ENCODE data around the gene CACNB1. TPM values are rescaled to one million over a fixed set of nuclear protein-coding genes. Genes with fewer than 3 reads are reported as not detected.

CACNB1 gene
- 11.8 TPM for total RNA-seq
- long read RNA-seq, transcript CACNB1-201 (13 exons, 1,889 nt) = major isoform, 20 of 28 reads
- long read RNA-seq, partial matches to known transcripts = 4 of 28 reads
- long read RNA-seq, other reads (novel, unspliced or antisense) = 3 of 28 reads

DNA sequence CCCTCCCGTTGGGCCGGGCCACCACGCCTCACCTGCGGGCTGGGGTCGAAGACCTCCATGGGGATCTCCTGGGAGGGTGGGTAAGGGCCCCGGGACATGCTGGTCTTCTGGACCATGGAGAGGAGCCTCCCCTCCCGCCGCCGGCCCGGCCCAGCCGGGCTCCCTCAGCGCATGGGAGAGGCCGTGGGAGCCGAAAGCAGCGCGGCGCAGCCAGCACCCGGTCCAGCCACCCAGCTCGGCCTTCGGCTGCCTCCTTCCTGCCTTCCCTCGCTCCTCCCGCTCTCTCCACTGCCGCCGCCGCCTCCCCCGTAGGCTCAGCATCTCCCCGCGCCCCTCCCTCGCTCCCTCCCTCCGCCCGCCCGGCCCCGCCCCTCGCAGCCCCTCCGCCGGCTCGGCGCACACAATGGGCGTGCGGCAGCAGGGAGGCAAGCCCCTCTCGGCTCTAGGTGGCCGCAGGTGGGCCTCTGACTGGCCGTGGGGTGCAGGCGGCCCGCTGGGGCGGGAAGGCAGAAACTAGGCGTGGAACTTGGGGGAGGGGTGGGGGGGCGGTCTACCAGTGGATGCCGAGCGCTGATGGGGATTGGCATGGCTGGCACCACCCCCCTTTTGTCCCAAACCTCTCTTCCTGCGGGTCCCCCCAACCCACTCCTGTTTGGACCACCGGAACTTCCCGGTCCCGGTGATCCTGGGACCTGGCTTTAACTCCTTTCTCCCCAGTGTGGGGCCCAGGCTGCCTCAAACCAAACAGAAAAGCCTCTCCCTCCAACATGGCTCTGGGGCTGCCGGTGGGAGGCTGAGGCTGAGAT is at the start of gene CACNB1:
CACNB1 (minus strand) TSS at position 290 of the 806 bp plus-strand sequence; CDS start at position 116, 174 bp downstream.
- intact Hi-C loops (cut with DNase I) = no loop called here
- peak; percentile 84 for DNase-seq (ENCODE audit: low spot score)

DNA sequence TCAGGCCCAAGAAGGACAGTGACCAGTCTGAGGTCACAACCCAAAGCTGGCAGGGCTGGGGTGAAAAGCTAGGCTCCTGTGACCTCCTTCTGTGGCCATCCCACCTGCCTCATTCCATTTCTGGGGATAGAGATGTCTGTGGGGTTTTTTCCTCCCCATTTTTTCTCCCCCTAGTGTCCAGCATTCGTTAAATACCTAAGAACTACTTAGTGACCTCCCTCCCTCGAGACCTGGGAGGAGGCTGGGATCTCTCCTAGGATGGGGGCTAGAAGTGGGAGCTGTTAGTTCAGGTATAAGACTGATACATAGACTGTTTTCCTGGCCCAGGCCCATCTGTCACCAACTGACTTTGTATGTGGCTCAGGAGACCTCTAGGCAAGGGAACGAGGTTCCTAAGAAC is 48.8 kb upstream of the CACNB1 start:
- intact Hi-C loops (cut with DNase I) = no loop called here

DNA sequence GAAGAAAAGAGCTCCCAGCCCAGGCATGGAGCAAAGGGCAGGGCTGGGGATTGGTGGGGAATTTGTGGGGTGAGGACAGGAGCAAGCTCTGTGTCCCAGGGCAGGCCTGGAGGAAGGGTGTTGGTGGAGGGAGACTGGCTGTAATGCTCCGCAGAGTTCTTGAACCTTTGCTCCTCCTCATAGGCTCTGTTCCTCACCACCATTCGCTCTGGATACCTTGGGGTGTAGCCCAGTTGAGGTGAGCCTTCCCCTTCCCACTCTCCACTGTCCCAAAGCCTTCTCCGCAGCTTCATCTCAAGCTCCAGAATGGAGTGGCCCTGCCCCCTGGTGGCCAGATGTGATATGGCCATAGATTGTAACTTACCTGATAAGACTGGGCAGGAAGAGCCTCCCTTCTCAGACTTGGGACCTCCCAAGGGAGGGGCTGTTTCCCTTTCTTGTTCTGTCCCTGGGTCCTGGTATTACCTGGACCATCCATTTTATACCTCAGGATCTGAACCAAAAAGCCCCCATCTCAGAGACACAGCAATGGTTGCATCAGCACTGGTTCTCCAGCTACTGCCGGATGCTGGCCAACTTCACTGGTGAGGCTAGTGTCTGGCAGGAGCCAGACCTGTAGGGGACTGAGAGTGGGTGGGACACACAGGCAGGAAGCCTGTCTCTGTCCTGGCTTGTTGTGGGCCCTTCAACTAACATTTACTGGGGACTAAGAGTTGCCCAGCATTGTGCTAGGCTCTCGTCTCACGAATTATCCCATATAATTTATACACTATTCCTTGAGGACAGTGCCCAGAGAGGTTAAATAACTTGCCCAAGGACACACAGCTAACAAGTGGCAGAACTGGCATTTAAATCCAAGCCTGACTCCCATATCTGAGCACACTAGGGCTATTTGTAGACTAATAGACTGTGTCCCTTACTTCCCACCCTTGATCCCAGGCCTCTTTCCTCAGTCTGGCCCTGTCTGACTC is 47.4 kb upstream of the CACNB1 start:
- peak; percentile 86 for DNase-seq (ENCODE audit: low spot score)
- intact Hi-C loops (cut with DNase I) = loop anchor here (5.0 kb wide), 1 partner anchor 38 kb away; no protein-coding TSS in a partner anchor

More for the DNA sequence above, 48.8 kb upstream of the CACNB1 start:
- DNase-seq (ENCODE audit: low spot score) = no peak

DNA sequence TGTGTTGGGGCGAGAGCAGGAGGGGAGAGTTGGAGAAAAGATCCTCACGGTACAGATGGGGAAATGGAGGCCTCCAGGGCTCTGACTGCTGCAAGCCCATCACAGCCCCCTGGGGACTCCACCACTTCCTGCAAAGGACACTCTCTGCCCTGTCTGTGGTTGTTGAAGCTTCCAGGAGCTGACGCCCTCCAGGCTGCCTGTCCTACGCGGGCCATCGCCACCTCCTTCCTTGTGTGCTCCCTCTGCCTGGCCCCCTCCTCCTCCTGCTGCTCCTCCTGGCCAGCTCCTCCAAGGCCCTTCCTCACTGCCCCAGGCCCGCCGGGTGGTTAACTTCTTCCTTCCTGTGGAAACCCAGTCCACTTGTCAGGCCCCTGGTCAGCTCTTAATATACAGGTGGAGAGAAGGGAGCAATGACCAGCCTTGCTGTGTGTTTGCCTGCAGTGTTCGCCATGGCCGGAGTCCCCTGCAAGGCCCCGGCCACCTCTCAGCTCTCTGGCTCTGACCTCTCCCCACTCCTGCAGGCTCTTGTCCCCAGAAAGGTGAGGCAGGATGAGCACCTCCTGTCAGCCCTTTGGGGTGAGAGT is 46.6 kb upstream of the CACNB1 start:
- DNase-seq (ENCODE audit: low spot score) = no peak
- intact Hi-C loops (cut with DNase I) = loop anchor here (5.0 kb wide), 1 partner anchor 37 kb away; no protein-coding TSS in a partner anchor

DNA sequence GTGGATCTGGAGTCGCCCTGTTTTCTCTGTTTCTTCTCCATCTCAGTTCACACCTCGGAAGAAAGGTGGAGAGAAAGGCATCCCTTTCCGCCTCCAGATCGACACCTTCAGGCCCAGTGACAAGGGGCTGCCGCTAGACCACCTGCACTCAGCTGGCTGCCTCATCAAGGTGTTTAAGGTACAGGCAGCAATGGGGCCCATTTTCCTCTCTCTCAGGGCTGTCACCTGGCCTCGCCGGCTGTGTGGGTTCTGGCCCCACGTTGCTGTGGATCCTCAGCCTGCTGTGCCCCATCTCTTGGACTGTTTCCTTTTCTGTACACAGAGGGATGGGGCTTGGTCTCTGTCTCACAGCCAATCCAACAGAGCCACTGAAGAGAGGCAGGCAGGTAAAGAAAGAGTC is 45.7 kb upstream of the CACNB1 start:
- no peak for DNase-seq (ENCODE audit: low spot score)
- intact Hi-C loops (cut with DNase I) = loop anchor here (5.0 kb wide), 1 partner anchor 36 kb away; no protein-coding TSS in a partner anchor

DNA sequence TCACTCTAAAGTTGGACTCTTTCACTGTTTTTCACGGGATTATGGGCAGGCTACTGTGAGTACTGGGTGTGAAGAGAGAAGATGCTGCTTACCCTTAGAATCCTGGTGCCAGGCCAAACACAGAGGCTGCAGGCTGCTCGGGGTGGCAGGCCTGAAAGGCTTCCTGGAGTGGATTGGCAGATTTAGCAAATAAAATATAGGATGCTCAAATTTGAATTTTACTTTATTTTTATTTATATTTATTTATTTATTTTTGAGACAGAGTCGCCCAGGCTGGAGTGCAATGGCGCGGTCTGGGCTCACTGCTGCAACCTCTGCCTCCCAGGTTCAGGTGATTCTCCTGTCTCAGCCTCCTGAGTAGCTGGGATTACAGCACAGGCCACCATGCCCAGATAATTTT is 43.2 kb upstream of the CACNB1 start:
- intact Hi-C loops (cut with DNase I) = loop anchor here (5.0 kb wide), 1 partner anchor 33 kb away; no protein-coding TSS in a partner anchor
- DNase-seq (ENCODE audit: low spot score) = no peak

DNA sequence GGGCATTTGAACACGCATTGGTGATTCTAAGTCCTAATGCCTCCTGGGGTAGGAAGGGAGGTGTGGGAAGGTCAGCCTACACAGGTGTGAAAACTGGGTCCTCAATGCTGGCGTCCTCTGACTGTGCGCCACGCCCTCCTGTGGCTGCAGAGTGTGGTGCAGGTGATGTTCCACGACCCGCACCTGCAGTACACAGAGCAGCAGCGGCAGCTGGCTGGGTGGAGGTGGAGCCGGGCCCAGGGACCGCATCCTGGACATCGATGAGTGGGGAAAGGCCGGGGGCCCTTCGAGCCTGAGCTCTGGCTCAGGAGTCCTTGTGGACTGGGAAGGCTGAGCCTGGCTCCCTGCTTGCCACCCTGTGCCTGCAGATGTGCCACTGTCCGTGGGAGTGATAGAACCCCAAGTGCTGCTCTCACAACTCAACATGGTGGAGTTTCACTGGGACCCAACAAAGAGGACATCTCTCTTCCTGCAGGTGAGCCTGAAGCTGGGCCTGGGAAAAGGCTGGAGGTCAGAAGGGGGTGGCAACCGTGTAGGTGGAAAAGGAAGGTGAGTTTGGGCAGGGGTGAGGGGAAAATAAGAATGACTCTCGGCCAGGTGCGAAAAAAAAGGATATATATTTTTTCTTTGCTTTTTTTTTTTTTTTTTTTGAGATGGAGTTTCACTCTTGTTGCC is 42.3 kb upstream of the CACNB1 start:
- no peak for DNase-seq (ENCODE audit: low spot score)
- intact Hi-C loops (cut with DNase I) = loop anchor here (5.0 to 10.0 kb wide), 2 partner anchors 32 to 75 kb away; partner anchors contain the start of gene ARL5C

DNA sequence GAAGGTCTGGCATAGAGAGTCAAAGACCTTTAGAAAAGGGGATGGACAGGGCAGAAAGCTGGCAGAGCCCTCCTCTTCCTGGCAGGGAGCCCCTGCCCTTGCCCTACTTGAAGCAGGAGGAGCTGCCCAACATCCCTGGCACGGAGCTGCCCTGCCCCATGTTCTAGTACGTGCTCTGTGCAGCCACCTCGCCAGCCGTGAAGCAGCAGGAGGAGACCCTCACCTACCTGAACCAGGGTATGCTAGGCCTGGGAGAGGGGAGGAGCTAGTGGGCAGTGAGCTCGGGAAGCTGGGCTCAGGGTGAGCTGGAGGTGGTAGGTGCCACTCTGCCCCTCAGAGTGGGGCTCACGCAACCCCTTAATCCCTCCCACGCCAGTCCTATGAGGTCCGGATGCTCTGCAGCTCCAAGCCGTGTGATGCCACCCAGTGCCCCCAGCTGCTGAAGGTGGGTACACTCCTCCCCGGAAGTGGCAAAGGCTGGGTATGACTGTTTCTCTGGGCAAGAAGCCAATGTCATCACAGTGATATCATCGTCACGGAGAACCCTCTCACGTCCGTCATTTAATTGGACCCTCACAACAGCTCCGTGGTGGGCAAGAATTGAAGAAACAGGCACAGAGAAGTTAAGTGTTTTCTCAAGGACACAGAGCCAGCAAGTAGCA is 41.0 kb upstream of the CACNB1 start:
- DNase-seq (ENCODE audit: low spot score) = no peak
- intact Hi-C loops (cut with DNase I) = loop anchor here (10.0 kb wide), 1 partner anchor 74 kb away; the partner anchor contains the start of gene ARL5C

DNA sequence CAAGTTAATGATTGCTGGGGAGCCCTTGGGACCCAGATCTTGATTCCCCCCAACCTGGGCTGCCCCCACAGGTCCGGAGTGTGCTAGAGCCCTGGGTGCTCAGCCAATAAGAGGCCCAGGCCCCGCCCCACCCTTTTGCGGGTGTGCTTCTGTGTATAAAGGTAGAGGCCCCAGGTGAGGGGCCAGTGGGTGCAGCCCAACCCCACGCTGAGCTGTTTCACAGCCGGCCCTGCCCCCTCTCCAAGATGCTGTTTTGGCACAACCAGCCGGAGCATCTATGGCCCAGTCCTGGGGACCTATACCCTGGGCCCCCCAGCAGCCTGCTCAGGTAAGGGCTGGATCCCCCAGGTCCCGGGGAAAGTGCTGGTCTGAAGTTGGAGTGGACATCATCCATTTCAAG is 40.1 kb upstream of the CACNB1 start:
- no peak for DNase-seq (ENCODE audit: low spot score)
- intact Hi-C loops (cut with DNase I) = loop anchor here (10.0 kb wide), 1 partner anchor 73 kb away; the partner anchor contains the start of gene ARL5C

DNA sequence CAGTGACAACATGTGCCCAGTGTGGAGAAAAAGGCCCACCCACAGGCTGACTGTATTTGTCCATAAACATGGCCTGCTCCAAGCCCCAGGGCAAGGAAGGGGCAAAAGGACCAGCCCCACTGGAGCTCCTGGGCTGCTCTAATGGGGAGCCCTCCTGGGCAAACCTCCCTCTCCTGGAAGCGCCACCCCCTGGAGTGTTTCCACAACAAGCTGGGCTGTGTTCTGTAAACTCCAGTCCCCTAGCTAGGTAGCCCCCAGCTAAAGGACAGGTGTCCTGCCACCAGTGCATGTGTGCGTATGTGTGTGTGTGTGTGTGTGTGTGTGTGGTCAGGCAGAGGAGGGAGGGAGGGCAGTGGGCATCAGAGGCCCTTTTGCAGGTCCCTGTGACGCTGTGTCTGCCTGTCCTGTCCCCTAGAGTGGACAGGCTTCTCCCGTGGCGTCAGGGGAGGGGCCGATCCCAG is 39.5 kb upstream of the CACNB1 start:
- no peak for DNase-seq (ENCODE audit: low spot score)
- intact Hi-C loops (cut with DNase I) = loop anchor here (10.0 kb wide), 1 partner anchor 72 kb away; the partner anchor contains the start of gene ARL5C

DNA sequence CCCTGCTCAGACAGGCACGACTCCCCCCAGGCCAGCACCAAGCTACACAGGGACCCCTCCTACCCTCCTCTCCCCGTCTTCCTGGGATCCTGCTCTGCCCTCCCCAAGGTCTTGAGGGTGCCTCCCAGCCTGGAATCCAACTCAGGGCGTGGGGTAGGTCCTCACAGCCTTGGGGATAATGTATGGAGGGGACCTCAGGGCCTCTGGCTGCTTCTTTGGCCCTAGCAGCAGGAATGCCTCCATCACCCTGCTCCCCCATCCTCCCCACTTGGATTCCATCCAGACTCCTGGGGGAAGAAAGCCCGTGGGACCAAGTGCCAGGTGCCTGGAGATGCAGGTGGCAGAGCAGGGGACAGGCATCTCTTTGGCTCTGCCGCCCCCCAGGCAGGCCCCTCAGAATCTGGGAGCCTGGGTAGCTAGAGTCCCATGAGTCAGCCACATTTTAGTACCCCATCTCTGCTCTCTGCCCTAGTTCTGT is 39.0 kb upstream of the CACNB1 start:
- intact Hi-C loops (cut with DNase I) = loop anchor here (10.0 kb wide), 1 partner anchor 72 kb away; the partner anchor contains the start of gene ARL5C
- no peak for DNase-seq (ENCODE audit: low spot score)

DNA sequence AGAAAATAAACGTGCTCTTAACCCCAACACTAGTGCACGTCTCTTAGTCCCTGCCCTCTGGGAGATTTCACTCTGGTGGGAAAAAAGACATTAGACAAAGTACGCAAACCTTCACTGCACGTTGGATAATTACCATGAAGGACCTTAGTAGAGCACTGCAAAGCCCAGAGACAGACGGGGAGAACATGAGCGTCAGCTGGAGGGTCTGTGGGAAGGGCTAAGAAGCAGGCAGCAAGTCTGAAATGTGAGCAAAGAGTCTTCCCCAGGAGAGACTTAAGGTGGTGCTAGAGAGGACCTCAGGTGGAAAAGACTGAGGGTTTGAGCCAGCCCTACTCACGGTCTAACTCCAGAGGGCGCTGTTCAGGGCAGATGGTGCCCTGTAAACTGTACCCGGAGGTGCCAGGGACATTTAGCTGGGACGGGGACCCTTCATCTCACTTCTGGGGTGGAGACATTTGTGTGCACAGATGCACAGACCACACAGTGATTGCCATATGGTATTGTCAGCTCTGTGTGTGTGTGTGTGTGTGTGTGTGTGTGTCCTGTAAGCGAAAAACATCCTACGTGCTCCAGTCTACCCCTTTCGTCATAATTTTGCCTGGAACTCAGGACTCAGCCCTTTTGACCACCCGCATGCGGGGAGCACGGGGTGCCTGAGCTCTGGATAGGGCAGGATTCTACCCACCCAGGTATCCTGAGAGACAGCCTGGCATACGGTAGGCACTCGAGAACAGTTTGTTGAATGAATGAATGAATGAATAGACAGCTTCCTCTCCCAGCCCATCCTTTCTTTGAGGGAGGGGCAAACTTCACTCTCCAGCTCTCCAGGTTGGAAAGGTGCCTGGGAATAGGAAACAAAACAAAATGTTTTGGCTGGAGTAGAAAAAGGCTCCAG is 38.3 kb upstream of the CACNB1 start:
- DNase-seq (ENCODE audit: low spot score) = no peak
- intact Hi-C loops (cut with DNase I) = loop anchor here (10.0 kb wide), 1 partner anchor 71 kb away; the partner anchor contains the start of gene ARL5C

DNA sequence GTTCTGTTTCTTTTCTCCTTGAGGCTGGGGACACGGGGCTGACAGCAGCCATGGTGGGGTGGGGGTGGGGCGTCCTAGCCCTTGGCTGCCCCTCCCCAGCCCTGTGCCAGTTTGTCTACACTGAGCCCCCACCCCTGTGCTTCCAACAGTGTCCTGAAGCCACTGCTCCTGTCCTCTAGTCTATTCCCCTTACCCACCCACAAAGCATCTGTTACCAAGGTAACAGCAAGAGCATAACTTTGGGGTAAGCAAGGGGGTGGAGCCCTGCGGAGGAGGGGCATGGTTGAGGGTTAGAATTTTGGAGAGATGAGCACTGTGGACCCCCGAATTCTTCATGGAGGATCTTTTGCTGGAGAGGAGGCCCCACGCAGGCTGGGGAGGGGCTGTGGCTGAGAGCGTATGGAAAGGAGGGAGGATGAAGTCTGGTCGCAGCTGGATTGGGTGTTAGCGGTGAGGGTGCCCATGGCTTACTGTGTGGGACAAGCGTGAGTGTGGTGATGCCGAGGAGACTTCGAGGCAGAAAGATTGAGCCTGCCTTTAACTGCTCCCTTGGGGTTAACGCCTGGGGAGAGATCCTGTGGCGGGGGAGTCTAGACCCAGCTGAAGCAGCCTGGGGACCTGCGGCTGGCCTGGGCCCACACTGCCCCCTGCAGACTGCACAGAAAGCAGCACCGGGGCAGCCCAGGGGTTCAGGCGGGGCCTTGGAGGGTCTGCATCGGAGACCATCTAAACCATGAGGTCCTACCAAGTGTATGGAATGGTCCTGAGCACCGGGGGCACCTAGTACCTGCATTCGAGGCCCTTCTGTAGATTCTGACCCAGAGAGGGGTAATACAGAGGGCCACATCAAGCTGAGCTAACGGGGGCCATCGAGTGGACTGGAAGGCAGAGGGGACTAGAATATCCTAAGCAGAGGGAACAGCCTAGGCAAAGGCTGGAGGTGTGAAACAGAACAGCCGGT is 34.4 kb upstream of the CACNB1 start:
- intact Hi-C loops (cut with DNase I) = loop anchor here (10.0 kb wide), 1 partner anchor 67 kb away; the partner anchor contains the start of gene ARL5C
- no peak for DNase-seq (ENCODE audit: low spot score)

DNA sequence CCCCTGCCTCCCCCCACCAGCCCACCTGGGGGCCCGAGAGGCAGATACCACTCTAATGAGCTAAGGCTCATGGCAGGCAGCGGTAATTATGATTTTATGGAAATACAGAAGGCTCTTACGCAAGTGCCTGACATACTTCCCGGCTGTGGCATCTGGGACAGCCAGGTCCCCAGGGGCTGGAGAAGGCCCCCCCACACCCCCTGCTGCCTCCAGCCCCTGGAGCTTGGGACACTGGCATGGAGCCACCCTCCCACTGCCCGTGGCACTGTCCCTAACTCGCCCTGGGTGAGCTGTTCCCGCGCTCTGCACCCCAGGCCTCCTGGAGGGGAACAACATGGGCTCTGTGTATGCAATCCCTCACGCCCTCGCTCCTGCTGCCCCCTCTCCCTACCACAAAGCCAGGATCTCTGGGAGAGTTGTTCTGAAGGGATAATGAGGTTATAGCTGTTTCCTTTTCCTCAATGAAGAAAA is 33.7 kb upstream of the CACNB1 start:
- intact Hi-C loops (cut with DNase I) = loop anchor here (10.0 kb wide), 1 partner anchor 66 kb away; the partner anchor contains the start of gene ARL5C

DNA sequence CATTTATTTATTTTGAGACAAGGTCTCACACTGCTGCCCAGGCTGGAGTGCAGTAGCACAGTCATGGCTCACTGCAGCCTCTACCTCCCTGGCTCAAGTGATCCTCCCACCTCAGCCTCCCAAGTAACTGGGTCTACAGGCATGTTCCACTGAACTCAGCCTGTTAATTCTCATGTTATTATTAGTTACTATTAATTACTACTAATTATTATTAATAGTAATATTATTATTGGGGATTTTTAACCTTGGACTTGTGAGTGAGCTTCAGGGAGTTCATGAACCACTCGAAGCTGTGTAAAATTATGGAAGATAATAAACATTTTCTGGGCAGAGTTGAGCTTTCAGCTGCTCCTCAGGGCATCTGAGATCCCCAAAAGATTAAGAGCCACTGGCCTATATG is 32.9 kb upstream of the CACNB1 start:
- no peak for DNase-seq (ENCODE audit: low spot score)
- intact Hi-C loops (cut with DNase I) = loop anchor here (10.0 kb wide), 1 partner anchor 66 kb away; the partner anchor contains the start of gene ARL5C

More for the DNA sequence above, 33.7 kb upstream of the CACNB1 start:
- no peak for DNase-seq (ENCODE audit: low spot score)

Data from cardiac septum (tissue), 1 donor.